Hepatic stellate cell (primary cell): ENCODE measurements around the gene CUTC.

Source experiments
- DNase-seq: peaks from one replicate; pipeline ENCODE4 v3.0.0; 2011; ENCODE audit warnings: low spot score

Gene CUTC

GRCh38 chr10:99784016-99784726, 52.1 kb downstream of the CUTC start:
- peak; percentile 41 for DNase-seq

GRCh38 chr10:99784727-99785441, 52.9 kb downstream of the CUTC start:
- no peak for DNase-seq

DNA sequence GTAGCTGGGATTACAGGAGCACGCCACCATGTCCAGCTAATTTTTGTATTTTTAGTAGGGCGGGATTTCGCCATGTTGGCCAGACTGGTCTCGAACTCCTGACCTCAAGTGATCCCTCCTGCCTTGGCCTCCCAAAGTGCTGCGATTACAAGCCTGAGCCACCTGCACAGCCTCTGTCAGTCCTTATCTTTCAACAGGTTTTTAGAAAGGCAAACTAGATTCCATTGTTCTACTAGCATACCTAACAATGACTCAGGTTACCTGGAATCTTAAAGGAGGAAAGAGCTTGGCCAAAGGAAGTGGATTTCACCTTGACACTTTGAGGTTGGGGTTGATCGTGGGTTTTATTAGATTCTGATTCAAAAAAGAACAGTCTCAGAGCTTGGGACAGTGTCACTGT, 53.6 kb downstream of the CUTC start:
- no peak for DNase-seq

- no peak for DNase-seq
Observed at GRCh38 chr10:99787311-99787710, 55.3 kb downstream of the CUTC start.

DNA sequence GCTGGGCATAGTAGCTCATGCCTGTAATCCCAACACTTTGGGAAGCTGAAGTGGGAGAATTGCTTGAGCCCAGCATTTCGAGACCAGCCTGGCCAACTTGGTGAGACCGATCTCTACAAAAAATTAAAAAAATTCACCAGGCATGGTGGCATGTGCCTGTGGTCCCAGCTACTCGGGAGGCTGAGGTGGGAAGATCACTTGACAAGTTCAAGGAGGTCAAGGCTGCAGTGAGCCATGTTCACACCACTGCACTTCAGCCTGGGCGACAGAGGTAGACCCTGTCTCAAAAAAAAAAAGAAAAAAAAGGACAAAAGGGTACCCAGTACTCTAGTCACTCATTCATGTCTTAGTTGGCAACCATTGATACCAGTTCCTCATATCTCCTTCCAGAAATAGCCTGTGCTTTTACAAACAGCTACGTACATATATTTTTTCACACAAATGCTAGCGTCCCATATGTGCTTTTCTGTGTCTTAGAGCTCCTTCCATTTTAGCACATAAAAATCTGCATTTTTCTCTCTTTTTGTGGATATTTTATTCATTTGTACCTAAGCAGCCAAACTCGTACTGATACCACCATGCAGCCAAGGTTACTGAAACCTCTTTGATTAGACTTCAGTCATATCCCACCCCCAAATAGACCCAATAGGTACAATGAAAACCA, 55.9 kb downstream of the CUTC start:
- DNase-seq, result no peak

DNA sequence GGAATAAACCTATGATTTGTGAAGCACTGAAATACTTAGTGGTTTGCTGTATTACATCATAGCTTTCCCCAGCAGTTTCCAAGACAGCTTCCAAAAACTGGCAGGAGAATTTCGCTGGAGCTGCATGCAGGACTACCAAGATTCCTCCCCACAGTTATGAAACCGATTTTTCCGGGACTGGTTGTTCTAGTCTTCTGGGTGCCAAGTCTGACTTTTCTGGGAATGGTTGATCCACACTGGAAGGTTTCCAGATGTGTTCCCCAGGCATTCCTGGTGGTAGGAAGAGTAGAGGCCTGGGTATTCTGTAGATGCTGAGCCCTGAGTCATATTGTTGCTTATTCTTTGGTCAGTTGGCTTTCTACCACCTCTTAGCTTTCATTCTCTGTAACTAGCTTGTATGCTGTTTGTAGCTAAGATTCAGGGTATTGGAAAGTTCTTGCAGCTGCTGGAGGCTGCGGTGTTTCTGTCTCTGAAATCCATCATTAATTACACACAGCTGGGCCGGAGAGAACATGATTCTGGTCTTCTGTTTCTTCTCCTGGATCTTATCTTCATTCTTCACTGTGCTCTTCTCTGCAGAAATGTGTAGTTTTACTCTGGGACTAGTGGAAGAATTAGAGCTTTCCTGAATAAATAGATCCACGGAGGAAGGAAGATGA, 56.7 kb downstream of the CUTC start:
- DNase-seq, result peak; percentile 10

GRCh38 chr10:99791831-99792230, 59.8 kb downstream of the CUTC start:
- no peak for DNase-seq

DNA sequence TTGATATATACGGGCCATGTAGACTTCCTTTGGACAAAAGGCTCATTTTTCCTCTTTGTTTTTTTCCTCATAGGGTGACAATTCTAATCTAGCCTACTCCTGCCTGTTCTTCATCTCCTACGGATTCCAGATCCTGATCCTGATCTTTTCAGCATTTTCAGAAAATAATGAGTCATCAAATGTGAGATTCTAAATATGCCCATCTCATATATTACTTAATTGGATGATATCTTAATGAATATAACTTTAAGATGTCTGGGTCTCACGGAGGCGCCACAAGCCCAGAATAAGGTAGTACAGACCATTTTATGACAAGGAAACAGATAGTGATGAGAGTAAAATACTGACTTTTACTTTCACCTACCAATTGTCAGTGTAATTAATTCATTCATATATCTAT, 61.8 kb downstream of the CUTC start:
- no peak for DNase-seq

DNA sequence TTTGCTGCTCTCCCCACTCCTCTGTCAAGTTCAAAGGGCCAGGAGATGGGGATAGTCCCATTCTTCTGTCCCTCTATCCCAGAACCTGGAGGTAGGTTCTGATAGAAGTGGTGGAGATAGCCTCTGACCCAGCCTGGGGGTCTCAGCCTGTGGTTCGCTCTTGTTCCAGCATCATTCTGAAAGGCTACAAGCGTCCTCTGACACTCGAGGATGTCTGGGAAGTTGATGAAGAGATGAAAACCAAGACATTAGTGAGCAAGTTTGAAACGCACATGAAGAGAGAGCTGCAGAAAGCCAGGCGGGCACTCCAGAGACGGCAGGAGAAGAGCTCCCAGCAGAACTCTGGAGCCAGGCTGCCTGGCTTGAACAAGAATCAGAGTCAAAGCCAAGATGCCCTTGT, 64.9 kb downstream of the CUTC start:
- DNase-seq, result no peak

DNA sequence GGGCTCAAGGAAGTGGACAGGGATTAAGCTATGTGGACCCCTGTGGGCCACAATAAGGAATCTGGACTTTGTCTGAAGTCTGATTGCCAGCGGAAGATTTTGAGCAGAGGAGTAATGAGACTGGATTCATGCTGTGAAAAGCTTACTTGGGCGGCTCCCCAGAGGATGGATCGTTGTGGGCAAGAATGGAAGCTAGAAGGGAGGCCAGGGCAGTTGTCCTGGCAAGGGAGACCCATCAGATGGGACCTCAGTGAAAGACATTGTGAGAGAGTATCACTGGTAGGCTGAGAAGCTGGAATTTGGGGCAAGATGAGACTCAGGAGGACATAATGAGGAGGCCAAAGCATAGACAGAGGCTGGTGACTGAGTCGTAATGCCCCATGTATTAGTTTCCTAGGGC, 66.0 kb downstream of the CUTC start:
- DNase-seq, result no peak

GRCh38 chr10:99798920-99799319, 66.9 kb downstream of the CUTC start:
- DNase-seq, result no peak

- DNase-seq, result no peak
Observed at GRCh38 chr10:99799613-99800012, 67.6 kb downstream of the CUTC start.

DNA sequence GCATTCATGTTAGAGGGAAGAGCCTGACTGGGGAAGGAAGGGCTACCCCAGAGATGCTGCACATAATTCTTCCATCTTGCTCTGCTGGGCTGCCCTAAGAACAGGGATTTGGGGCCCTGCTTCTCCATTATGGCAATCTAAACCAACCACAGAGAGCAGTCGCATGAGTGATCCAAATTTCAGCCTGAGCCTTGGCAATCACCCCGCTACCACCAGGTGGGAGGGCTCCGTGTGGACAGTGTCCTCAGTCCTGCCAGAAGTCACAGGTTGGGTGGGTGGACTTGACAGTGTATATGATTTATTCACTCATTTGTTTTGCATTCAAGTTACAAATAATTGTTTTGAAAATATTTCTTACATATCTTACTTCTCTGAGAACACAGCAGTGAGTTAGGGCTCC, 72.4 kb downstream of the CUTC start:
- no peak for DNase-seq

- DNase-seq, result no peak
Observed at GRCh38 chr10:99805190-99805589, 73.2 kb downstream of the CUTC start.
